Astrocyte of the spinal cord (primary cell): ENCODE data around the gene LILRB1.
"Not testable (repeated sequence)": the region's sequence is repeated elsewhere in the genome, so short reads cannot be mapped to it uniquely, and the experiment has no call there.

Experiments used
- DNase-seq: peaks from one replicate; pipeline ENCODE4 v3.0.0; 2011; ENCODE audit warnings: low read depth, low spot score
- H3K4me3 ChIP-seq: 2 replicates; pipeline ENCODE4 v1.5.1; 2011; ENCODE audit warnings: low read depth, mild to moderate bottlenecking, low read length, moderate library complexity
- CTCF ChIP-seq: IDR thresholded peaks from 2 replicates; pipeline ENCODE4 v1.5.1; 2012; ENCODE audit warnings: low read depth, mild to moderate bottlenecking, low read length, inconsistent platforms
- in situ Hi-C: cut with HindIII; loops from 2 replicates; pipeline ENCODE4 v1.10.0; 2017; ENCODE audit warnings: low sequenced_read_pairs

The LILRB1 gene

GRCh38 chr19:54630262-54630661 lies at the start of gene LILRB1:
LILRB1 (plus strand) TSS chr19:54630484; CDS start chr19:54631074, 590 bp downstream.
- not testable (repeated sequence) for DNase-seq, H3K4me3 ChIP-seq

GRCh38 chr19:54586397-54586796 lies 43.9 kb upstream of the LILRB1 start:
- in situ Hi-C loops = no loop called here
- no peak for DNase-seq
- TF ChIP-seq CTCF = no peak
- H3K4me3 ChIP-seq = no peak overlapping the region

More at GRCh38 chr19:54630262-54630661, at the start of gene LILRB1:
- in situ Hi-C loops = not testable (repeated sequence)

- no peak for DNase-seq
- TF ChIP-seq CTCF = no peak
- H3K4me3 ChIP-seq = no peak overlapping the region
- in situ Hi-C loops = no loop called here
Observed at GRCh38 chr19:54587026-54587425, 43.3 kb upstream of the LILRB1 start.

GRCh38 chr19:54593445-54593844 lies 36.8 kb upstream of the LILRB1 start, which contains the start of gene LILRA1:
LILRA1 (plus strand) TSS chr19:54593632; CDS start chr19:54594245, 613 bp downstream.
- H3K4me3 ChIP-seq, in situ Hi-C loops, DNase-seq: not testable (repeated sequence)

GRCh38 chr19:54593931-54594626 lies 36.2 kb upstream of the LILRB1 start:
- H3K4me3 ChIP-seq, DNase-seq, in situ Hi-C loops: not testable (repeated sequence)

- no peak for DNase-seq
- no peak overlapping the region for H3K4me3 ChIP-seq
- in situ Hi-C loops = no loop called here
- TF ChIP-seq CTCF = no peak
Observed at GRCh38 chr19:54594737-54595136, 35.5 kb upstream of the LILRB1 start.

GRCh38 chr19:54595680-54596436 lies 34.4 kb upstream of the LILRB1 start:
- DNase-seq, in situ Hi-C loops, H3K4me3 ChIP-seq: not testable (repeated sequence)

- TF ChIP-seq CTCF = no peak
- DNase-seq = no peak
- in situ Hi-C loops = no loop called here
- no peak overlapping the region for H3K4me3 ChIP-seq
Observed at GRCh38 chr19:54600212-54600611, 30.1 kb upstream of the LILRB1 start.
